ENCODE results near the gene C1QTNF12.

Gene C1QTNF12

DNA sequence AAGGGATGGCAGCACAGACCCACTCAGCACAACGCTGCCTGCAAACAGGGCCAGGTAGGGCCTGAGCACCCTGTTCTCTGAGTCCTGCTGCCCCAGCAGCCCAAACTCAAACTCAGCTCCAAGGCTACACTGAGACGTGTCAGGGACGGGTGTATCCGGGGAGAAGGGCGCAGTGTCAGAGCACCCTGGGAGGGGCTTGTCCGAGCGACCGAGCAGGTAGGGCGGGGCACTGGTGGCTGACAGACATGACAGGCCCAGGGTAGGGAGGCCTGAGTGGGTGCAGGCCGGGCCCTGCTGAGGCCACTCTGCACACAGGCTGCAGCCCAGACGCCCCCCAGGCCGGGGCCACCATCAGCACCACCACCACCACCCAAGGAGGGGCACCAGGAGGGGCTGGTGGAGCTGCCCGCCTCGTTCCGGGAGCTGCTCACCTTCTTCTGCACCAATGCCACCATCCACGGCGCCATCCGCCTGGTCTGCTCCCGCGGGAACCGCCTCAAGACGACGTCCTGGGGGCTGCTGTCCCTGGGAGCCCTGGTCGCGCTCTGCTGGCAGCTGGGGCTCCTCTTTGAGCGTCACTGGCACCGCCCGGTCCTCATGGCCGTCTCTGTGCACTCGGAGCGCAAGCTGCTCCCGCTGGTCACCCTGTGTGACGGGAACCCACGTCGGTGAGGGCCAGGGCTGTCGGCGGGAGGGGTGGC, 39.2 kb upstream of the C1QTNF12 start:
- no peak overlapping the region for H3K4me3 Mint-ChIP-seq
- intact Hi-C loops (cut with micrococcal nuclease) = no loop called here

DNA sequence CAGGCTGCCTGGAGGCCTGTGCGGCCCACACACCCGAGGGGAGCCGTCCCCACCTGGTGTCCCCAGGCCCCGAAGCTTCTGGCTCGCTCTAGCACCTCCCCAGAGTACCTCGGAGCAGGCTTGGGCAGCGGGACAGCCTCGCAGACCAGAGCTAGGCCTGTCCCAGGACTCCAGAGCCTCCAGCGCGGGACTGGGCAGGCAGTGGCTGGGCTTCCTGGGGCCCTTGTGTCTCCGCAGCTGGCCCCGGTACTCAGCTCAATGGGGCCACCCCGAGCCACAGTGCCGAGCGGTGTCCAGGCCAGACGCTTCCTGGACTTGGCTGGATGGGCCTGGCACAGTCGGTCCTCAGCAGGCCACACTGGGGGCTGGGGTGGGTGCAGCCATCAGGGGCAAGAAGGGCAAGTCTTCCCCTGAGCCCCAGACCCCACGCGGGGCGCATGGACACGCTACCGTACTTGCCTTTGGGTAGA, 38.6 kb upstream of the C1QTNF12 start:
- no peak overlapping the region for H3K27ac Mint-ChIP-seq
- no peak overlapping the region for H3K4me3 Mint-ChIP-seq
- H3K36me3 Mint-ChIP-seq (ENCODE audit: low read depth) = no peaks in the 10 kb centered on the region
- intact Hi-C loops (cut with micrococcal nuclease) = no loop called here
- peaks cover 5% of the 10 kb centered on the region for H3K27me3 Mint-ChIP-seq
- H3K9me3 Mint-ChIP-seq = peaks cover 9% of the 10 kb centered on the region
- H3K4me1 Mint-ChIP-seq (ENCODE audit: low read depth) = peaks cover 7% of the 10 kb centered on the region

More for the DNA sequence above, 39.2 kb upstream of the C1QTNF12 start:
- no peaks in the 10 kb centered on the region for H3K36me3 Mint-ChIP-seq (ENCODE audit: low read depth)
- H3K4me1 Mint-ChIP-seq (ENCODE audit: low read depth) = peaks cover 7% of the 10 kb centered on the region
- no peak overlapping the region for H3K27ac Mint-ChIP-seq
- peaks cover 6% of the 10 kb centered on the region for H3K27me3 Mint-ChIP-seq
- peaks cover 9% of the 10 kb centered on the region for H3K9me3 Mint-ChIP-seq

DNA sequence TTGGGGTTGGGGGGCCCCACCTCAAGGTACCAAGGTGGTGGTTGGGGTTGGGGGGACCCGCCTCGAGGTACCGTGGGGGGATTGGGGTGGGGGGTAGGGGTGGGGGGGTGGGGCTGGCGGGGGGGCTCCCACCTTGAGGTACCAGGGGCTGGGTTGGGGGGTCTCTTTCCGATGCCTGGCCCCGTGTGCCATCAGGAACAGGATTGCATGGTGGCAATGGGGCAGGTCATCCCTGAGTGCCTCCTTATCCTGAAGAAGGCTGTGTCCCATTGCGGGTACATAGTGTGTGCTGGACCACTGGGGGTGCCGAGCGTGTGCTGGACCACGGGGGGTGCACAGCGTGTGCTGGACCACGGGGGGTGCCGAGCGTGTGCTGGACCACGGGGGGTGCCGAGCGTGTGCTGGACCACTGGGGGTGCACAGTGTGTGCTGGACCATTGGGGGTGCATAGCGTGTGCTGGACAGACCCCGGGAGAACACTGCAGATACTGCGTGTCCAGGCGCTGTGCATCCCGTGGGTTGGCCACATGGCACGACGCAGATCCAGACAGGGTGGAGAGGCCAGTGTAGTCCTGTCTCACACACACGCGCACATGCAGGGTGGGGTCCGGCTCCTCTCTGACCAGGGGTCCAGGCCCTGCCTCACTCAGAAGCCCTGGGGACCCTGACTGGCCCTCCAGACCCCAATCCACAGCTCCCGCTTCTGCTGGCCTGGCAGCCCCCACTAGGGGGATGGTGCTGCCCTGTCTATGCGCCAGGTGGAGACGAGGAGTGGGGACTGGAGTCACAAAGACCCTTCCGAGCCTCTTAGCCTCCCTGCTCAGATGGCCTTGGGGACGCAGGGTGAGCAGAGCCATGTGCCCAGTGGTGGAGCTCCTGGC, 37.9 kb upstream of the C1QTNF12 start:
- peaks cover 3% of the 10 kb centered on the region for H3K27me3 Mint-ChIP-seq
- intact Hi-C loops (cut with micrococcal nuclease) = no loop called here
- peaks cover 7% of the 10 kb centered on the region for H3K4me1 Mint-ChIP-seq (ENCODE audit: low read depth)
- peaks cover 9% of the 10 kb centered on the region for H3K9me3 Mint-ChIP-seq
- H3K4me3 Mint-ChIP-seq = no peak overlapping the region
- H3K36me3 Mint-ChIP-seq (ENCODE audit: low read depth) = no peaks in the 10 kb centered on the region
- H3K27ac Mint-ChIP-seq = no peak overlapping the region

DNA sequence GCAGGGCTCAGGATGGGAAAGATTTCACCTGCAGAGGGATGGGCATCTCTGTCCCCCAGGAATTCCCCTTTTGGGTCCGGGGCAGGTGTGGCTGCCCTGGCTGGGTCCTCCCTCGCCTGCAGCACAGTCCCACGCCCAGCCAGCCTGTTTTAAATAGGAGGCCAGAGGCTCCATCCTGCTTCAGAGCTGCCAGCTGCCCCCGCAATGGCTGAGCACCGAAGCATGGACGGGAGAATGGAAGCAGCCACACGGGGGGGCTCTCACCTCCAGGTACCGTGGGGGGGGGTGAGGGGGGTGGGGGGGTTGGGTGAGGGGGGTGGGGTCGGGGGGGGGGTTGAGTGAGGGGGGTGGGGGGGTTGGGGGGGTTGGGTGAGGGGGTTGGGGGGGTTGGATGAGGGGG, 37.3 kb upstream of the C1QTNF12 start:
- peaks cover 9% of the 10 kb centered on the region for H3K9me3 Mint-ChIP-seq
- peaks cover 3% of the 10 kb centered on the region for H3K27me3 Mint-ChIP-seq
- H3K4me1 Mint-ChIP-seq (ENCODE audit: low read depth) = peaks cover 7% of the 10 kb centered on the region
- intact Hi-C loops (cut with micrococcal nuclease) = no loop called here
- H3K4me3 Mint-ChIP-seq = no peak overlapping the region
- H3K36me3 Mint-ChIP-seq (ENCODE audit: low read depth) = no peaks in the 10 kb centered on the region
- no peak overlapping the region for H3K27ac Mint-ChIP-seq

DNA sequence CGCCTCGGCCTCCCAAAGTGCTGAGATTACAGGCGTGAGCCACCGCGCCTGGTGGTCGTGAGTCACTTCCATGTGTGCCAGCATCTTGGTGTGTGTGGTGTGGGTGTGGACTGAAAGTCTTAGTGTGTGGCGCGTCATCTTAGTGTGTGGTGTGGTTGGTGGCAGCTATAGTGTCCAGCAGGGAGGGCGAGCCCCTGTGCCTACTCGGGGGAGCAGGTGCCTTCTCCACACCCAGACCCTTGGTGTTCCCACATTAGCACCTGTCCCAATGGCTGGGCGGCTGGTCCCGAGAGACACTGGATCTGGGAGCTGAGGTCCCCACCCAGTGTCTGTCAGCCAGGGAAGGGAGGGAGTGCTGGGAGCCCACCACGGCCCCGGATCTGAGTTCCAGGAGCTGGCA, 36.5 kb upstream of the C1QTNF12 start:
- H3K36me3 Mint-ChIP-seq (ENCODE audit: low read depth) = no peaks in the 10 kb centered on the region
- H3K27me3 Mint-ChIP-seq = peaks cover 3% of the 10 kb centered on the region
- intact Hi-C loops (cut with micrococcal nuclease) = no loop called here
- no peak overlapping the region for H3K4me3 Mint-ChIP-seq
- peaks cover 1% of the 10 kb centered on the region for H3K9me3 Mint-ChIP-seq
- peaks cover 7% of the 10 kb centered on the region for H3K4me1 Mint-ChIP-seq (ENCODE audit: low read depth)
- no peak overlapping the region for H3K27ac Mint-ChIP-seq

DNA sequence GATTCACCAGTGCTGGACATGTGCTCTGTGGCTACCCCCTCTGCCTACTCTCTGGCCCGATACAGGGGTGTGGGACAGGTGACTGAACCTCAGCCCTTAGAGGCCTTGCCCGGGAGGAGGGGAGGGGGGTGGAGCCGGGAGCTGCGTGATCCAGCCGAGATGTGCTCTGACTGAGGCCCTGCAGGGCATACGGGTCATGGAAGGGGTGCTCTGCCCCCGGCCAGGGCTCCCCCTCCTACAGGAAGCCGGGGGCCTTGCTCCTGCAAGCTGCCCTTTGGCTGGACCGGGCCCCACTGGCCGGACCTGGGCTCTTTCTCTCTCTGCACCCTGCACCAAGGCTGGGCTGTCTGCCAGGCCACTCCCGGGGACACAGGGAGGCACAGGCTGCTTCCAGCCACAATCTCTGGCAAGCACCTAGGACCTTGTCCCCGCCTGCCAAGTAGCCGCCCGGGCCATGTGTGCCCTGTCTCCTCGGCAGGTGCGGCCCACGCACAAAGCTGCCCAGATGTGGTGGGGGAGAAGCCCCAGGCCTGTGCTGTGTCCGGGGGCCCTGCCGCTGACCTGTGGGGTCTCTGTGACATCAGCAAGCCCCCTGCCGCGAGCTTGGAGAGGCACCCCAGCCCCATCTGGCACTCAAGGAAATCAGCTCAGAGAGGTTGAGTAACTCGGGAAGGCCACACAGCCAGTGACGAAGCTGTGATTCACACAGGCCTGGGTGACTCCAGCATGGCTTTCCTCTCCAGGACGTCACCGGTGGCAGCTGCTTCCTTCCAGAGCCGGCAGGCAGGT, 35.2 kb upstream of the C1QTNF12 start:
- H3K4me3 Mint-ChIP-seq = no peak overlapping the region
- no peaks in the 10 kb centered on the region for H3K9me3 Mint-ChIP-seq
- no peaks in the 10 kb centered on the region for H3K36me3 Mint-ChIP-seq (ENCODE audit: low read depth)
- intact Hi-C loops (cut with micrococcal nuclease) = no loop called here
- H3K27me3 Mint-ChIP-seq = peaks cover 3% of the 10 kb centered on the region
- H3K4me1 Mint-ChIP-seq (ENCODE audit: low read depth) = peaks cover 7% of the 10 kb centered on the region
- no peak overlapping the region for H3K27ac Mint-ChIP-seq

DNA sequence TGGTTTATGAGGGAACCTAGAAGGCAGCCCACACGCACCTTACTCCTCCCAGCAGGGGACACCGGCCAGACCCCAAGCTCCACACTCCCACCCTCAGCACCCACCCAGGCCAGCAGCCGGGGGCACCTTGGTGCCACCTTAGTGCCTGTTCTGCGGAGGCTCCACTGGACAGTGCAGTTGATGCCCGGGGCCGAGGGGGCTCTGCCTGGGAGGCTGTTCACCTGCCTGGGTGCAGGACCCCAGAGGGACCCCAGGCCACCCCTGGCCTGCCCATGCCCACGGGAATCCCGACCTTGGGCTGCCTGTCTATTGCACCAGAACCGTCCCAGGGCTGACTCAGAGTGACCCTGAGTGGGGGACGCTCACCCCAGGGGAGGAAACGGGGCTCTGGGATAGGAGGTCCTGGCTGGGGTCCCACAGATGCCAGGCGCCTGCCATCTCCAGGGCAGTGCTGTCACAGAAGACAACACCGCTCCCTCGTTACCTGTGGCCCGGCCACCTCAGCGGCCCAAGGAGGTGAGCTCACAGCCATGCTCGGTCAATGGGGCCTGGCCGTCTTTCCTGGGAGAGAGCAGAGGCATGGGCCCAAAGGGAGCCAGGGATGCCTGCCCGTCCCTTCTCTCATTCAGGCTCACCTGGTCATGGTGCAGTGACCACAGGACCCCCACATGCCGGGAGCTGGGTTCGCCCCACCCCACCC, 34.4 kb upstream of the C1QTNF12 start:
- Mint-ChIP-seq H3K36me3 (ENCODE audit: low read depth) (no peaks in the 10 kb centered on the region), H3K4me1 (ENCODE audit: low read depth) (peaks cover 7% of the 10 kb centered on the region), H3K27ac (no peak overlapping the region), H3K9me3 (no peaks in the 10 kb centered on the region), H3K4me3 (no peak overlapping the region), H3K27me3 (peaks cover 3% of the 10 kb centered on the region)
- intact Hi-C loops (cut with micrococcal nuclease) = no loop called here

DNA sequence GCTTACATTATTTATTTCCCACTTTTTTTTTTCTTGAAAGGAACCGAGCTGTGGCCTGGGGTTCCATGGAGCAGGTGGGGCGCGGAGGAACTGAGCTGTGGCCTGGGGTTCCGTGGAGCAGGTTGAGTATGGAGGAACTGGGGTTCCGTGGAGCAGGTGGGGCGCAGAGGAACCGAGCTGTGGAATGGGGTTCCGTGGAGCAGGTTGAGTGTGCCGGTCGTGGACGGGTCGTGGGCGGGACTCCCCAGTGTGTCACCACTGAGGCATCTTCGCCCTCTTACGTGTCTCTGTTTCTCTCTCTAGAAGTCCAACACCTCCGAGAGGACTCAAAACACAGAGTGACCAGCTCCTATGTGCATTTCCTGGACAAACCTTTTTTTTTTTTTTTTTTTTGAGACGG, 32.5 kb upstream of the C1QTNF12 start:
- Mint-ChIP-seq H3K4me3 (no peak overlapping the region), H3K27me3 (peaks cover 2% of the 10 kb centered on the region), H3K36me3 (ENCODE audit: low read depth) (no peaks in the 10 kb centered on the region), H3K27ac (no peak overlapping the region), H3K4me1 (ENCODE audit: low read depth) (peaks cover 16% of the 10 kb centered on the region), H3K9me3 (no peaks in the 10 kb centered on the region)
- intact Hi-C loops (cut with micrococcal nuclease) = no loop called here

DNA sequence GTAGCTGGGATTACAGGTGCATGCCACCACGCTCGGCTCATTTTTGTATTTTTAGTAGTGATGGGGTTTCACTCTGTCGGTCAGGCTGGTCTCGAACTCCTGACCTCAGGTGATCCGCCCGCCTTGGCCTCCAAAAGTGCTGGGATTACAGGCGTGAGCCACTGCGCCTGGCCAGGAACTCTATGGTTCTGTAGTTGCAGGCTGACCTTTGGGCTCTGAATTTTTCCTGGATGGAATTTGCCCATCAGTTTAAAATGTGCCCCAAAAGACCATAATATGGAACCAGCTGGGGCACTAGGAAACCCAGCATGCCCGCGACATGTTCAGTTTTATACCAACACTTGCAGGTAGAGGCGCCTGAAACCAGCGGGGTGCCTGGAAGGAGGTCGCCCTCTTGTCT, 32.1 kb upstream of the C1QTNF12 start:
- Mint-ChIP-seq H3K27me3 (peaks cover 2% of the 10 kb centered on the region), H3K4me3 (no peak overlapping the region), H3K27ac (no peak overlapping the region), H3K9me3 (no peaks in the 10 kb centered on the region), H3K4me1 (ENCODE audit: low read depth) (peaks cover 16% of the 10 kb centered on the region), H3K36me3 (ENCODE audit: low read depth) (peaks cover under 1% of the 10 kb centered on the region)
- intact Hi-C loops (cut with micrococcal nuclease) = no loop called here

DNA sequence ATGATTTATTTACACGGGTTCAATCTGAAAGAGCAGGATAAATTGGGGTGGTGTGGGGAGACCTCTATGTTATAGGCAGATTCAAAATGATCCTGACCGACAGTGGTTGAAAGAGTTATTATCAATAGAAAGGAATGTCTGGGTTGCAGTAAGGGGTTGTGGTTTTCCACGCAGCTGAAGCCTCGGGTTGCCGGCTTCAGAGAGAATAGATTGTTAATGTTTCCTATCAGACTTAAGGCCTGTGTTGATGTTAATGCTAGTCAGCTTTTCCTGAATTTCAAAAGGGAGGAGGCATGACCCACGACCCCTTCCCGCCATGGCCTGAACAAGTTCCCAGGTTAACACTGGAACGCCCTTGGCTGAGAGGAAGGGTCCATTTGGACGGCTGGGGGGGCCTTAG, 29.3 kb upstream of the C1QTNF12 start:
- H3K4me1 Mint-ChIP-seq (ENCODE audit: low read depth) = peaks cover 30% of the 10 kb centered on the region
- H3K9me3 Mint-ChIP-seq = no peaks in the 10 kb centered on the region
- intact Hi-C loops (cut with micrococcal nuclease) = no loop called here
- no peak overlapping the region for H3K27ac Mint-ChIP-seq
- H3K36me3 Mint-ChIP-seq (ENCODE audit: low read depth) = peaks cover 28% of the 10 kb centered on the region
- H3K4me3 Mint-ChIP-seq = no peak overlapping the region
- H3K27me3 Mint-ChIP-seq = no peaks in the 10 kb centered on the region

DNA sequence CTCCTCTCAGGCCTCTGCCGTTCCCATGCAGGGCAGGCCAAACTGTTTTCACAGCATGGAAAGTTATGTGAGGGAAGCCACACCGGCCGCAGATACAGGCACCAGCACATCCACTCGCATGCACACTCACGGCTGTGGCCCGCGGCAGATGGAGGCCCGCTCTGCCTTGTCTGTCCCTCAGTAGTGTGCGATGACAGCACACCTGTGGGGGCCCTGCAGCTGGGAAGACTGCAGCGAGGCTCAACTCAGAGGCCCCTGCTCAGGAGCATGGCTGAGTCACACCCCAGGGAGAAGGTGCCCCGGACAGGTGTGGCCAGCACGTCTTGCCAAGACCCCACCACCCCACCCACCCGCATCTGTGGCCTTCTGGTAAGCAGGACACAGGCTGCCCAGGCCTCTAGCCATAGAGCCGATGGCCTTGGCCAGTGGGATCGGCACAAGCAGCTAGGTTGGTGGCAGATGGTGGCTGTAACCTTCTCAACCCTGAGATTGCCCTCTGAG, 28.5 kb upstream of the C1QTNF12 start:
- Mint-ChIP-seq H3K4me3 (peak overlapping the region; percentile 72), H3K9me3 (no peaks in the 10 kb centered on the region), H3K27me3 (no peaks in the 10 kb centered on the region), H3K27ac (peak overlapping the region; percentile 84), H3K4me1 (ENCODE audit: low read depth) (peaks cover 39% of the 10 kb centered on the region), H3K36me3 (ENCODE audit: low read depth) (peaks cover 37% of the 10 kb centered on the region)
- intact Hi-C loops (cut with micrococcal nuclease) = no loop called here

DNA sequence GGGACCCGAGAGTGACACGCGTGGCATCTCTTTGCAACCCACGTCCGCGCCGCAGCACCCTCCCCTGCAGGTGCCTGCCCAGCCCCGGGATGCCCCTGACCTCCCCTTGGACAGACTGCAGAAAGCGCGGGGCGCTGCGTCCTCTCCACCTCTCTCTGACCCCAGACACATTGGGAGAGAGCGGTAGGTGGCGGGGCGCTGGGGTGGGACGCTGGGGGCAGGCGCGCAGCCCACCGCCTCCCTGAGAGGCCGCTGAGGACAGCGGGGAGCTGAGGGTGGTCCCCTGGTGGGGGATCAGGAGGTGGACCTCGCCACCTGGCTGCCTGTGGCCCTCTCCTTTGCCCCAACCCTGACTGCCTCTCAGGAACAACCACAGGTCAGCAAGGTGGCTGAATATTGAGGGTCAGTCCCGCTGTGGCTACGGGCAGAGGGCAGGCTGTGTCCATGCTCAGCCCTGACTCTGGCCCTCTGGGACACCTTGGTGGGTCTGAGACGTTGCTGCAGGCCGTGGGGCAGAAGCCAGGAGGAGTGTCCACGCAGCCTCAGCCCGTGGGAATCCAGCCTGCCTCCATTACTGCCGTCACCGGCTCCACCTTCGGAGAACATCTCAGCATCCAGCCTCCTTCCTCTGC, 27.9 kb upstream of the C1QTNF12 start:
- peaks cover 44% of the 10 kb centered on the region for H3K4me1 Mint-ChIP-seq (ENCODE audit: low read depth)
- intact Hi-C loops (cut with micrococcal nuclease) = no loop called here
- H3K27me3 Mint-ChIP-seq = no peaks in the 10 kb centered on the region
- peak overlapping the region; percentile 72 for H3K4me3 Mint-ChIP-seq
- H3K27ac Mint-ChIP-seq = peak overlapping the region; percentile 84
- H3K9me3 Mint-ChIP-seq = no peaks in the 10 kb centered on the region
- H3K36me3 Mint-ChIP-seq (ENCODE audit: low read depth) = peaks cover 42% of the 10 kb centered on the region
